Ovary (tissue), 9 donors: Measurements from ENCODE around the gene P2RX2. TPM values are rescaled to one million over a fixed set of nuclear protein-coding genes. Genes with fewer than 3 reads are reported as not detected.

Experiments
- DNase-seq, 5 donors: peaks; one replicate each; pipeline ENCODE4 v3.0.0-alpha.2; 2019 to 2020
- H3K27ac ChIP-seq, 2 donors: fragments of 200-600 bp; one replicate each; pipeline versions ENCODE4 v1.5.1 to v1.8.0; 2019 to 2022
- H3K27me3 ChIP-seq: fragments of 200-600 bp; one replicate; pipeline ENCODE4 v1.8.0; 2022
- H3K36me3 ChIP-seq: fragments of 200-600 bp; sonication (generic); one replicate; pipeline ENCODE4 v1.5.1; 2019
- H3K4me1 ChIP-seq: one replicate; pipeline ENCODE4 v1.8.1; 2013; ENCODE audit warnings: mild to moderate bottlenecking, moderate library complexity; ENCODE audit not compliant: insufficient read depth
- H3K4me3 ChIP-seq: fragments of 200-600 bp; sonication (generic); one replicate; pipeline ENCODE4 v1.5.1; 2017
- H3K9me3 ChIP-seq, 2 donors: fragments of 200-600 bp in 1 of 2; sonication (generic) in 1 of 2; one replicate each; pipeline versions ENCODE4 v1.5.1 to v1.8.1; 2013 to 2019; ENCODE audit warnings: mild to moderate bottlenecking in 1 of 2, moderate library complexity in 1 of 2
- EP300 ChIP-seq: sonication (generic); formaldehyde crosslinking; IDR thresholded peaks from one replicate; pipeline ENCODE4 v1.6.1; 2017; ENCODE audit warnings: antibody characterized with exemption
- POLR2A ChIP-seq: fragments of 450-650 bp; IDR thresholded peaks from one replicate; pipeline ENCODE4 v1.6.1; 2017; ENCODE audit warnings: antibody characterized with exemption, mild to moderate bottlenecking, moderate library complexity
- WGBS, 3 donors: extraction: QIAGEN DNeasy Blood & Tissue Kit in 1 of 3; methylation state at CpG; one replicate each; pipeline versions ENCODE4 v1.1.5 to v1.1.7; 2013 to 2017; 5-methylcytosine and 5-hydroxymethylcytosine counted together
- intact Hi-C, 4 donors: fragments of 100-400 bp; cut with DNase I; formaldehyde crosslinking; loops; one replicate each; pipeline versions ENCODE4 v1.11.0 to v1.15.1; 2022 to 2023
- microRNA-seq, 3 donors: library from miRNA; unstranded; fragments of <30 nt; microRNA quantifications; one replicate each; pipeline versions ENCODE4 to v1.2.0, GENCODE V29; 2019 to 2020
- polyA plus RNA-seq, 2 donors: library from polyadenylated mRNA; stranded (reverse); fragments of 200-250 nt in 1 of 2; fragments of 350-450 nt in 1 of 2; fragmentation: Illumina TruSeq in 1 of 2; extraction: RNeasy Lipid Tissue Mini Kit (QIAGEN cat#74804) in 1 of 2; gene quantifications; one replicate each; pipeline ENCODE4 v1.2.3, GENCODE V29; 2013 to 2014
- small RNA-seq: library from RNA; depleted of rRNA; stranded (forward); fragments of <200 nt; gene quantifications from one replicate; pipeline ENCODE3, GENCODE V24; 2016
- total RNA-seq, 7 donors: library from RNA; depleted of rRNA in 2 of 7; stranded (reverse); fragments of >200 nt in 2 of 7; fragmentation: NEBNext Ultra II Directional in 3 of 7; extraction: Animal tissue kit (Norgen Biotek cat#: 25700) in 3 of 7; gene quantifications; one replicate each; pipeline versions ENCODE4 v1.1.0 to v1.2.4, GENCODE V29; 2016 to 2023
- TF ChIP-seq, protein P1 (sequence below), 3 donors: fragments of 450-650 bp in 2 of 3; fragments of 200-600 bp in 1 of 3; IDR thresholded peaks; one replicate each; pipeline versions ENCODE4 v1.5.1 to v1.8.0; 2016 to 2022; ENCODE audit warnings: antibody characterized with exemption in 3 of 3, mild to moderate bottlenecking in 1 of 3
- donor health status: DM: no; HTN: no; CAD: no; lungs with moderate emphysema.
- donor health status: DM: no; HTN: no; CAD: no.
- donor health status: Bipolar disorder and iron deficiency.
- donor health status: DM: yes; HTN: yes; CAD: no.
- donor health status: DM: no; HTN: no; CAD: no.
- donor health status: DM: yes; HTN: yes; CAD: no.

The P2RX2 gene
- total and polyA plus RNA-seq, 9 donors = 0.11 to 1.1 (median 0.45) TPM; not detected in 6

- no peak overlapping the region for H3K27ac ChIP-seq
- DNase-seq = no peak
- no peaks in the 10 kb centered on the region for H3K4me1 ChIP-seq
- WGBS, 3 donors = 94 to 96% (median 96%) methylated on average over 6 of the region's 6 CpGs
- H3K36me3 ChIP-seq = no peaks in the 10 kb centered on the region
- no peak overlapping the region for H3K4me3 ChIP-seq
- no peaks in the 10 kb centered on the region for H3K27me3 ChIP-seq
- H3K9me3 ChIP-seq = no peaks in the 10 kb centered on the region
- TF ChIP-seq EP300 (no peak), POLR2A (no peak)
- TF ChIP-seq, protein P1, sequence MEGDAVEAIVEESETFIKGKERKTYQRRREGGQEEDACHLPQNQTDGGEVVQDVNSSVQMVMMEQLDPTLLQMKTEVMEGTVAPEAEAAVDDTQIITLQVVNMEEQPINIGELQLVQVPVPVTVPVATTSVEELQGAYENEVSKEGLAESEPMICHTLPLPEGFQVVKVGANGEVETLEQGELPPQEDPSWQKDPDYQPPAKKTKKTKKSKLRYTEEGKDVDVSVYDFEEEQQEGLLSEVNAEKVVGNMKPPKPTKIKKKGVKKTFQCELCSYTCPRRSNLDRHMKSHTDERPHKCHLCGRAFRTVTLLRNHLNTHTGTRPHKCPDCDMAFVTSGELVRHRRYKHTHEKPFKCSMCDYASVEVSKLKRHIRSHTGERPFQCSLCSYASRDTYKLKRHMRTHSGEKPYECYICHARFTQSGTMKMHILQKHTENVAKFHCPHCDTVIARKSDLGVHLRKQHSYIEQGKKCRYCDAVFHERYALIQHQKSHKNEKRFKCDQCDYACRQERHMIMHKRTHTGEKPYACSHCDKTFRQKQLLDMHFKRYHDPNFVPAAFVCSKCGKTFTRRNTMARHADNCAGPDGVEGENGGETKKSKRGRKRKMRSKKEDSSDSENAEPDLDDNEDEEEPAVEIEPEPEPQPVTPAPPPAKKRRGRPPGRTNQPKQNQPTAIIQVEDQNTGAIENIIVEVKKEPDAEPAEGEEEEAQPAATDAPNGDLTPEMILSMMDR (IDR thresholded peaks at IDR 0.05) = no peak
- intact Hi-C loops = no loop called here
Measured at GRCh38 chr12:132665794-132666193, 47.2 kb downstream of the P2RX2 start.

GRCh38 chr12:132668191-132669088, 49.9 kb downstream of the P2RX2 start:
- no peak overlapping the region for H3K4me3 ChIP-seq
- H3K27ac ChIP-seq = no peak overlapping the region
- 92 to 95% (median 94%) methylated on average over 30 of the region's 30 CpGs for WGBS, 3 donors
- no peaks in the 10 kb centered on the region for H3K27me3 ChIP-seq
- TF ChIP-seq POLR2A = no peak
- TF ChIP-seq, protein P1 (IDR thresholded peaks at IDR 0.05) = no peak
- no peak for TF ChIP-seq EP300
- no peaks in the 10 kb centered on the region for H3K36me3 ChIP-seq
- intact Hi-C loops = no loop called here
- no peaks in the 10 kb centered on the region for H3K9me3 ChIP-seq
- no peak for DNase-seq
- no peaks in the 10 kb centered on the region for H3K4me1 ChIP-seq

DNA sequence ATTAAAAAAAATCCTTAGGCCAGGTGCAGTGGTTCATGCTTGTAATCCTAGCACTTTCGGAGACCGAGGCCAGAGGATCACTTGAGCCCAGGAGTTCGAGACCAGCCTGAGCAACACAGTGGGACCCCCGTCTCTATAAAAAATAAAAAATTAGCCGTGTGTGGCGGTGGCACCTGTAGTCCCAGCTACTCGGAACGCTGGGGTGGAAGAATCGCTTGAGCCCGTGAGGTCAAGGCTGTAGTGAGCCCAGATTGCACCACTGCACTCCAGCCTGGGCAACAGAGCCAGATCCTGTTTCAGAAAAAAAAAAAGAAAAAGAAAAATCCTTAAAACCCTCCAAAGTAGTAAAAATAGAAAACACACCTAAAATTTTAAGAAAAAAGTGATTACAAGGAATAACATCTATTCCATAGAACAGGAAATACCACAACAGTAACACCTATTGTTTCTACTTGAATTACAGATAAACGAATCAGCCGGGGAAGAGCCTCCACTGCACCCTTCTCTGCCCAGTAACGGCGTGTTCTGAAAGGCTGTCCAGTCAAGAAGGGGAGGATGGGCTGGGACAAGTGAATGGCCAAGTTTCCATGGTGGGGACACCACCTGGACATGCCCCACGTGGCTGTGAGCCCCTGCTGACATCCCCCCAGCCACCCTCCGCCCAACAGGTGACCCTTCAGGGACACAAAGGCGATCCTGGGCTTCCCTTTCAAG, 50.7 kb downstream of the P2RX2 start:
- H3K4me3 ChIP-seq = no peak overlapping the region
- H3K9me3 ChIP-seq = no peaks in the 10 kb centered on the region
- intact Hi-C loops = no loop called here
- H3K36me3 ChIP-seq = no peaks in the 10 kb centered on the region
- no peak overlapping the region for H3K27ac ChIP-seq
- H3K27me3 ChIP-seq = no peaks in the 10 kb centered on the region
- DNase-seq = no peak
- no peaks in the 10 kb centered on the region for H3K4me1 ChIP-seq
- TF ChIP-seq, protein P1 (IDR thresholded peaks at IDR 0.05) = no peak
- TF ChIP-seq POLR2A (no peak), EP300 (no peak)
- WGBS, 3 donors = 84 to 88% (median 86%) methylated on average over 17 of the region's 17 CpGs

Small RNA genes within 50 kb of the gene (microRNA-seq; reads per million reads assigned to microRNA genes)
- 0 to 0.18 (median 0.16) reads per million in 3 donors for gene MIR6763

Small RNA genes within 50 kb of the gene (small RNA-seq; reads per million reads assigned to genes)
- gene MIR6763 = not detected

Other genes with a start within 250 kb of the P2RX2 start
- gene FBRSL1, start 128.6 kb upstream of the P2RX2 start, total RNA-seq = 10 to 100 TPM; 12.6 to 69.5 (median 54.3) TPM
- gene FBRSL1, start 128.6 kb upstream of the P2RX2 start, polyA plus RNA-seq = 10 to 100 TPM in 1 of 2 donors, 1 to 10 TPM in 1; 3.2 to 22.2 TPM
- gene LRCOL1, start 8.2 kb upstream of the P2RX2 start, total RNA-seq = under 1 TPM in 3 of 7 donors, not detected in 4; 0.61 to 0.71 (median 0.65) TPM
- gene LRCOL1, start 8.2 kb upstream of the P2RX2 start, polyA plus RNA-seq = under 1 TPM in 1 of 2 donors, not detected in 1; 0.11 TPM
- gene POLE, start 68.6 kb downstream of the P2RX2 start, total RNA-seq = 10 to 100 TPM; 12.5 to 34.7 (median 27.3) TPM
- 10 to 100 TPM; 15.2 to 16.8 TPM for gene POLE, start 68.6 kb downstream of the P2RX2 start, polyA plus RNA-seq
- gene PXMP2, start 68.8 kb downstream of the P2RX2 start, total RNA-seq = 10 to 100 TPM; 23.6 to 45.0 (median 27.4) TPM
- 10 to 100 TPM; 12.4 to 37.1 TPM for gene PXMP2, start 68.8 kb downstream of the P2RX2 start, polyA plus RNA-seq
- gene PGAM5, start 92.1 kb downstream of the P2RX2 start, total RNA-seq = 10 to 100 TPM; 15.6 to 33.9 (median 21.0) TPM
- 1 to 10 TPM; 8.0 to 9.0 TPM for gene PGAM5, start 92.1 kb downstream of the P2RX2 start, polyA plus RNA-seq
- 10 to 100 TPM; 39.2 to 82.0 (median 43.7) TPM for gene ANKLE2, start 143.1 kb downstream of the P2RX2 start, total RNA-seq
- gene ANKLE2, start 143.1 kb downstream of the P2RX2 start, polyA plus RNA-seq = 10 to 100 TPM; 30.5 to 34.0 TPM
- 10 to 100 TPM; 31.1 to 76.0 (median 52.4) TPM for gene GOLGA3, start 210.1 kb downstream of the P2RX2 start, total RNA-seq
- gene GOLGA3, start 210.1 kb downstream of the P2RX2 start, polyA plus RNA-seq = 10 to 100 TPM; 14.4 to 14.9 TPM